Thyroid gland (tissue), 4 donors: ENCODE measurements around the gene ACVR1. TPM values are rescaled to one million over a fixed set of nuclear protein-coding genes. Genes with fewer than 3 reads are reported as not detected.

Source experiments
- DNase-seq, 2 donors: peaks; one replicate each; pipeline ENCODE4 v3.0.0-alpha.2; 2019
- H3K27ac ChIP-seq, 3 donors: fragments of 200-600 bp; sonication (generic); 1 replicate in 2 of 3; 2 replicates in 1 of 3; pipeline ENCODE4 v1.5.1; 2016 to 2019; ENCODE audit warnings: mild to moderate bottlenecking in 1 of 3, moderate library complexity in 1 of 3
- H3K27me3 ChIP-seq: fragments of 200-600 bp; sonication (generic); one replicate; pipeline ENCODE4 v1.5.1; 2019
- H3K36me3 ChIP-seq, 2 donors: fragments of 200-600 bp; sonication (generic); one replicate each; pipeline ENCODE4 v1.5.1; 2016 to 2019
- H3K4me1 ChIP-seq, 2 donors: fragments of 200-600 bp; sonication (generic); one replicate each; pipeline ENCODE4 v1.5.1; 2017 to 2019
- H3K4me3 ChIP-seq, 3 donors: fragments of 200-600 bp; sonication (generic); replicated peaks in 1 of 3; 1 replicate in 2 of 3; 2 replicates in 1 of 3; pipeline ENCODE4 v1.5.1; 2016; ENCODE audit warnings: mild to moderate bottlenecking in 1 of 3
- H3K9me3 ChIP-seq: fragments of 200-600 bp; sonication (generic); one replicate; pipeline ENCODE4 v1.5.1; 2017
- POLR2A ChIP-seq, 2 donors: fragments of 450-650 bp; IDR thresholded peaks; one replicate each; pipeline ENCODE4 v1.6.1; 2017; ENCODE audit warnings: antibody characterized with exemption in 2 of 2, mild to moderate bottlenecking in 2 of 2, moderate library complexity in 1 of 2
- WGBS, 2 donors: methylation state at CpG; one replicate each; pipeline ENCODE4 v1.1.5; 2017; 5-methylcytosine and 5-hydroxymethylcytosine counted together
- intact Hi-C: fragments of 100-400 bp; cut with DNase I; formaldehyde crosslinking; loops from one replicate; pipeline ENCODE4 v1.15.1; 2023
- total RNA-seq, 4 donors: library from RNA; depleted of rRNA; stranded (reverse); fragments of >200 nt; gene quantifications; one replicate each; pipeline ENCODE4 v1.2.3, GENCODE V29; 2016
- TF ChIP-seq, protein P1 (sequence below), 6 experiments: fragments of 200-600 bp in 3 of 6; fragments of 450-650 bp in 3 of 6; sonication (generic) in 3 of 6; IDR thresholded peaks; one replicate each; pipeline ENCODE4 v1.5.1; 2016 to 2019; ENCODE audit warnings: antibody characterized with exemption in 6 of 6, mild to moderate bottlenecking in 2 of 6, inconsistent platforms in 1 of 6, moderate library complexity in 1 of 6

Gene ACVR1
- total RNA-seq, 4 donors from 2014 or later, result 42.7 to 55.8 (median 46.3) TPM

DNA sequence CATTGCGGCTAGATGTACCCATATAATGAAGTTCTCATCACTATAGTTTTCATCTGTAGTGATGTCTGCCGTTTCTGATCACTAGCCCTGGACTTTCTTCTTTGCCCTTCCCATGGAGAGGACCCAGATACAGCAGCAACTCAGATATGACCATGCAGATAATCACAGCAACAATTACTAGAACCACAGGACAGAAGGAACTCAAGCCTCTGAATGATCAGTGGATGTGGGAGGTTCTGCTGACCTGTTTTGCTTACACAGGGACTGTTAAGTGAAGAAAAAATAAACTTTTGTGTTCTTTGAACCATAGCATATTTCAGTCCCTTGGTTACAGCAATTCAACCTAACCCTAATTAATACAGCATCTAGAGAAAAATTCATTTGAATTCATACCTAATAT, 62.7 kb downstream of the ACVR1 start:
- Histone ChIP-seq H3K27ac (peak overlapping the region; percentile 33 to 70 (median 54)), H3K4me1 (peaks cover 17 to 40% of the 10 kb centered on the region in 2 donors), H3K36me3 (peaks cover 0 to 4% of the 10 kb centered on the region in 2 donors), H3K27me3 (no peaks in the 10 kb centered on the region), H3K9me3 (no peaks in the 10 kb centered on the region), H3K4me3 (no peak overlapping the region)
- 75 to 76% methylated on average over 2 of the region's 2 CpGs for WGBS, 2 donors
- intact Hi-C loops, result no loop called here
- TF ChIP-seq, protein P1, sequence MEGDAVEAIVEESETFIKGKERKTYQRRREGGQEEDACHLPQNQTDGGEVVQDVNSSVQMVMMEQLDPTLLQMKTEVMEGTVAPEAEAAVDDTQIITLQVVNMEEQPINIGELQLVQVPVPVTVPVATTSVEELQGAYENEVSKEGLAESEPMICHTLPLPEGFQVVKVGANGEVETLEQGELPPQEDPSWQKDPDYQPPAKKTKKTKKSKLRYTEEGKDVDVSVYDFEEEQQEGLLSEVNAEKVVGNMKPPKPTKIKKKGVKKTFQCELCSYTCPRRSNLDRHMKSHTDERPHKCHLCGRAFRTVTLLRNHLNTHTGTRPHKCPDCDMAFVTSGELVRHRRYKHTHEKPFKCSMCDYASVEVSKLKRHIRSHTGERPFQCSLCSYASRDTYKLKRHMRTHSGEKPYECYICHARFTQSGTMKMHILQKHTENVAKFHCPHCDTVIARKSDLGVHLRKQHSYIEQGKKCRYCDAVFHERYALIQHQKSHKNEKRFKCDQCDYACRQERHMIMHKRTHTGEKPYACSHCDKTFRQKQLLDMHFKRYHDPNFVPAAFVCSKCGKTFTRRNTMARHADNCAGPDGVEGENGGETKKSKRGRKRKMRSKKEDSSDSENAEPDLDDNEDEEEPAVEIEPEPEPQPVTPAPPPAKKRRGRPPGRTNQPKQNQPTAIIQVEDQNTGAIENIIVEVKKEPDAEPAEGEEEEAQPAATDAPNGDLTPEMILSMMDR (IDR thresholded peaks at IDR 0.05), result peak in 1 of 6 experiments; percentile 6
- no peak for TF ChIP-seq POLR2A (IDR thresholded peaks at IDR 0.05)
- DNase-seq, result peak; percentile 43

DNA sequence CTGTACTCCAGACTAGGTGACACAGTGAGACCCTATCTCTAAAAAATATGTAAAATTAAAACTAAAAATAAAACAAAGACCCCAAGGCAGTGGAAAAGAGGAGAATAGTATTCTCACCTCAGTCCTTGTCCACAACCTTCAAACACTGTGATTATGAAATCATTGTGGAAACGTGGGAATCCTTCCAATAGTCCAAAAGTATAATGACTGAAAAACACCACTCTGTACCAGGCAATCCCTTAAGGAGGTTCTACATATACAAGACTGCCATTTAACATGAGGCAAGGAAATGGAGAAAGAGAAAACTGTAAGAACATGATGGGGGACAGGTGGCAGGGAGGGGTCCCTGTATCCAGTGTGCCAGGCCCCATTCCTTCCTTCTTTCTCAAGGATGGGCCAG, 66.1 kb downstream of the ACVR1 start:
- TF ChIP-seq, protein P1 (IDR thresholded peaks at IDR 0.05), result no peak
- Histone ChIP-seq H3K36me3 (no peaks in the 10 kb centered on the region), H3K9me3 (no peaks in the 10 kb centered on the region), H3K4me3 (no peak overlapping the region), H3K4me1 (peaks cover 17 to 38% of the 10 kb centered on the region in 2 donors), H3K27ac (no peak overlapping the region), H3K27me3 (no peaks in the 10 kb centered on the region)
- 60 to 70% methylated on average over 1 of the region's 1 CpG for WGBS, 2 donors
- no peak for DNase-seq
- intact Hi-C loops, result no loop called here

DNA sequence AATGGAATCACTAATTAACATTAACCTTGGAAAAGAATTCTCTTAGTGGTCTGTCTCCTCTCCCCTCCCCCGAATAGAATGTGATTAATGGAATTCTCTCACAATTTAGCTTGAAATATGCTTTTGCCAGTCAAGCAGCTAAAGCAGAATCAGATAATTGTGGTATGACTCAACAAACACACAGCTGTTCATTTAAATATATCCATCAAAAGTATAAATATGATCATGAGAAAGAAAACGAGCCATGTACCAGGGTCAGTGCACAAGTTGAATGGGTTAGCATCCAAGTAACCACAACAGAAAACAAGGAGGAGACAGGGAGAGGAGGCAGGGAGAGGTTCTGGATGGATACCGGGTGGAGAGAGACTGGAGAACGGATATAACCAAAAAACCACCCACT, 66.9 kb downstream of the ACVR1 start:
- intact Hi-C loops, result no loop called here
- 76 to 79% methylated on average over 4 of the region's 4 CpGs for WGBS, 2 donors
- H3K4me1 ChIP-seq, result peaks cover 17 to 35% of the 10 kb centered on the region in 2 donors
- no peaks in the 10 kb centered on the region for H3K27me3 ChIP-seq
- no peak overlapping the region for H3K27ac ChIP-seq
- no peaks in the 10 kb centered on the region for H3K36me3 ChIP-seq
- DNase-seq, result no peak
- H3K9me3 ChIP-seq, result no peaks in the 10 kb centered on the region
- no peak overlapping the region for H3K4me3 ChIP-seq
- TF ChIP-seq, protein P1 (IDR thresholded peaks at IDR 0.05), result no peak
- no peak for TF ChIP-seq POLR2A (IDR thresholded peaks at IDR 0.05)

DNA sequence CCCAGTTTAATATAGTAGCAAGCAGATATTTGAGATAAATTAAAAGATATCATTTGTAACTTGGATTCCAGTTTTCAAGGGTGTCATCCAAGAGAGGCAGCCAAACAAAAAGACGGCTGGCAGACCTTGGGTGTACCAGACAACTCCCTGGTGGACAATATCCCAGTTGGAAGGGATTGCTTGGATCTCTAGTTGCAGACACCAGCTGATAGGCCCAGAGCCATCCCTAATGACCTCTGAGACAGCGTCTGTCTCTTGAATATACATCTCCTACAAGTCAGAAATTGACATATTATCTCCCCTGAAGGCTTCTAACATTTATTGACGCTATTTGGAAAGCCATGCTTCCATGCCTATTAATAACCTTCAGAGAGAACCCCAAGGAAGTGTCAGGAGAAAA, 67.7 kb downstream of the ACVR1 start:
- Histone ChIP-seq H3K27me3 (no peaks in the 10 kb centered on the region), H3K4me3 (no peak overlapping the region), H3K27ac (no peak overlapping the region), H3K9me3 (no peaks in the 10 kb centered on the region), H3K36me3 (no peaks in the 10 kb centered on the region), H3K4me1 (peaks cover 17 to 28% of the 10 kb centered on the region in 2 donors)
- TF ChIP-seq POLR2A (IDR thresholded peaks at IDR 0.05), result no peak
- TF ChIP-seq, protein P1 (IDR thresholded peaks at IDR 0.05), result no peak
- 67 to 90% methylated on average over 3 of the region's 3 CpGs for WGBS, 2 donors
- intact Hi-C loops, result no loop called here
- DNase-seq, result no peak

DNA sequence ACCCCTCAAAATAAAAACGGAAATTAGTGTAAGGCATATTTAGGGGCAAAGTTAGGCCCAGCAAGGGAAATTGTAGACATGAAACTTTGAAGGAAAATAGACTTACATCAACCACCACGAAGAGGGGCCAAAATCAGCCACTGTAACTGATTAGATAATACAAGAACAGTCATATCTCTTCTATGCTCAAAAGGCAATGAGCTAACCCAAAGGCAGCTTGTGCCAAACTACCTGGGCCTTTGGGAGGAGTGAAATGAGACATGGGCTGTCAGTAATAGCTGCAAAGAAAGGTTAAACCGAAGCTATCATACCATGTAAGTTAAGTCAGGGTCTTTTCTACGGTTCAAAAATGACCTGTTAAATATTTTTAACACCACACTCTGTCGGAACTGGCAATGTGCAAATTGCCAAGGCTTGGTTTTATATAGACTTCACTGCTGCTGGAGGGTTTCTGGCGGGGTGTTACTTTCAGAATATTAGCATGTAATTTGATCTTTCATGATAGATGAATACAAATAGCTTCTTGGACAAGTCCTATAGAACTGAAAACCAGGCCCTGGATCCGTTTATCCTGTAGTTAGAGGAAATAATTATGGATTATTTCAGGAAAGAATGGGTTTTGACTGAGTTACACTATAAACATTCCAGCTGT, 69.6 kb downstream of the ACVR1 start:
- DNase-seq, result no peak
- Histone ChIP-seq H3K9me3 (no peaks in the 10 kb centered on the region), H3K27ac (no peak overlapping the region), H3K27me3 (no peaks in the 10 kb centered on the region), H3K4me3 (no peak overlapping the region), H3K4me1 (peaks cover 13 to 26% of the 10 kb centered on the region in 2 donors), H3K36me3 (no peaks in the 10 kb centered on the region)
- WGBS, 2 donors, result 88 to 90% methylated on average over 7 of the region's 7 CpGs
- intact Hi-C loops, result no loop called here
- no peak for TF ChIP-seq POLR2A (IDR thresholded peaks at IDR 0.05)
- TF ChIP-seq, protein P1 (IDR thresholded peaks at IDR 0.05), result no peak
